H1 (cell line): ENCODE results near the gene UTRN. TPM values are rescaled to one million over a fixed set of nuclear protein-coding genes. Genes with fewer than 3 reads are reported as not detected.

Experiments
- SIN3A ChIP-seq, 2 experiments: IDR thresholded peaks in 1 of 2; conservative IDR thresholded peaks in 1 of 2; 2 replicates each; pipeline ENCODE4 v1.6.1; 2011 to 2012; ENCODE audit warnings: low read length in 2 of 2, improper control_type of control experiment in 1 of 2, low read depth in 1 of 2, mild to moderate bottlenecking in 1 of 2
- polyA plus RNA-seq, 7 experiments: library from polyadenylated mRNA; depleted of rRNA in 3 of 7; stranded (reverse) in 5 of 7; unstranded in 2 of 7; fragments of >200 nt in 5 of 7; fragments of 200-250 nt in 2 of 7; gene quantifications; 1 replicate in 5 of 7; 2 replicates in 1 of 7; 4 replicates in 1 of 7; pipeline versions ENCODE4 v1.2.1 to v1.2.3, GENCODE V29; 2011 to 2013; ENCODE audit warnings: missing spikeins in 2 of 7, mixed read lengths in 2 of 7
- total RNA-seq: library from RNA; stranded (reverse); fragmentation: NEBNext Ultra II Directional; extraction: Animal tissue kit (Norgen Biotek cat#: 25700); gene quantifications from 2 replicates; pipeline ENCODE4 v1.2.1, GENCODE V29; 2021

UTRN gene
- total and polyA plus RNA-seq, 2 of the 8 experiments (the other 6 are each of a cell fraction or from before 2014, with no cell fraction given) = 25.0 to 112 TPM

DNA sequence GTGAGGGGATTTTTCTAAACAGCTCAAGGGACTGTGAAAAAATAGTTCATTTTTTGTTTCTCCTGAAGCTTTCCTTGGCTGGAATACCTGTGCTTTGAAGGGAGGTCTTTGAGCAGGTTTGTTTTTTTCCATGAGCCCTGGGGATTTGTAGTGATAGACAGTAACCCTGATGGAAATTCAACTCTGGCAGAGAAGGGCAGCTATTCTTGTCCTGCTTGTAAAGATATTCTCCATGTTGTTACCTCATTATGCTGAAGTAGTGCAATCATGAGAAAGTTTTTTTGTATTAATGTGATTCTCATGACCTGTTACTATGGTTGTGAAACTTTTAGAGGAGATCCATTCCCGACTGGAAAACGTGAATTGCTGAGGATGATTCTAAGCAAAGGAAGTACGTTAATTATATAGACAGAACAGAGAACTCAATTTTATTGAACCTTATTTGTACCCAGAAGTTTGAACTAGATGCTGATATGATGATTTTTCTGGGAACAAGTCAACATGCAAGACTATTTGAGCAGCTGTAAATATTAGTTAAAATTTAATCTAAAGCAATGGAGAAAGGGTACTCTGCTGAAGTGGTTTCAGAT is 12.5 kb downstream of the UTRN start (continued):
- no peak for TF ChIP-seq SIN3A (conservative IDR thresholded peaks at IDR 0.05 in 1 of 2, IDR thresholded peaks at IDR 0.05 in 1 of 2; ENCODE audit: low read depth in 1 of 2, low read length in 2 of 2)
